Neural crest cell (in vitro differentiated cells): Measurements from ENCODE around the gene RAP1A. TPM values are rescaled to one million over a fixed set of nuclear protein-coding genes. Genes with fewer than 3 reads are reported as not detected.

Experiments
- DNase-seq: peaks from one replicate; pipeline ENCODE4 v3.0.0; 2021; ENCODE audit warnings: low read depth, mixed read lengths, low spot score
- H3K27ac Mint-ChIP-seq: one replicate; pipeline ENCODE4 v1.8.0; 2021; ENCODE audit warnings: mild to moderate bottlenecking, mixed read lengths; ENCODE audit not compliant: unreplicated experiment
- H3K27me3 Mint-ChIP-seq: 2 replicates; pipeline ENCODE4 v1.8.0; 2021; ENCODE audit warnings: low read depth, mild to moderate bottlenecking, mixed read lengths
- H3K36me3 Mint-ChIP-seq: 2 replicates; pipeline ENCODE4 v1.8.0; 2021; ENCODE audit warnings: low read depth, mild to moderate bottlenecking, mixed read lengths
- H3K4me1 Mint-ChIP-seq: 2 replicates; pipeline ENCODE4 v1.8.0; 2021; ENCODE audit warnings: mixed read lengths
- H3K4me3 Mint-ChIP-seq: one replicate; pipeline ENCODE4 v1.8.0; 2021; ENCODE audit warnings: mild to moderate bottlenecking, mixed read lengths
- H3K9me3 Mint-ChIP-seq: 2 replicates; pipeline ENCODE4 v1.8.0; 2021; ENCODE audit warnings: mixed read lengths
- total RNA-seq: library from RNA; stranded (reverse); gene quantifications from 2 replicates; pipeline ENCODE4 v1.2.1, GENCODE V29; 2021
- TF ChIP-seq, protein P1 (sequence below): fragments of 200-600 bp; sonication (generic); conservative IDR thresholded peaks from 2 replicates; pipeline ENCODE4 v1.5.0; 2021; ENCODE audit warnings: antibody characterized with exemption, mild to moderate bottlenecking

Gene RAP1A
- total RNA-seq, 1 donor from 2014 or later: 32.5 TPM

DNA sequence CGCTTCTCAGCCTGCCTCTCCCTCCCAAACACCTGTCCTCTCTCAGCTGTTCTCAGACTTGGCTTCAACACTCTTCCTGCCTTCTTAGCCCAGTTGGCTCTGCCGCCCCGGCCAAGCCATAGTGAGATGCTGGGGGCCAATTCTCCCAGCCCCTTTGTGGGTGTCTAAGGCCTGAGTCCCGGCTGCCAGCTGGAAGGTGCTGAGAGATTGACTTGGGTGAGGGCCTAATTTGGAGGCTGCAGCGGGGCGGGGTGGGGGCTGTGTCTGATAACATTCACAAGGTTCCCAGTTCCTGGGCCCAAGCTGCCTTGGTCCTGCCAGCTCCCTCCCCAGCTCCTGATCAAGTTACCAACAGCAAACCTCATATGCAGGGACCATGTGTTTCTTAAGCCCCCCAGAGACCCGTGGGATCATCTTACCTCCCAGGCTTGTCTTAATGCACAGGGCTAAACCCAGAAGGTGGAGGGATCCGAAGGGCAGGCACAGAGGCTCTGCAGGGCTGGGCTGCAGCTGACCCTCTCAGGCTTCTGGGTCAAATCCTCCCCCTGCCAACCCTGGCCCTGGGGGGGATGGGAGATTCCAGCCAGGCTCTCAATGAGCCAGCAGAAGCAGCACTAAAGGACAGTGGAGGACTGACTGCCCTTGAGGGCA, 109.8 kb downstream of the RAP1A start:
- H3K27ac Mint-ChIP-seq: no peak overlapping the region
- H3K4me1 Mint-ChIP-seq: peaks cover 29% of the 10 kb centered on the region
- TF ChIP-seq, protein P1, sequence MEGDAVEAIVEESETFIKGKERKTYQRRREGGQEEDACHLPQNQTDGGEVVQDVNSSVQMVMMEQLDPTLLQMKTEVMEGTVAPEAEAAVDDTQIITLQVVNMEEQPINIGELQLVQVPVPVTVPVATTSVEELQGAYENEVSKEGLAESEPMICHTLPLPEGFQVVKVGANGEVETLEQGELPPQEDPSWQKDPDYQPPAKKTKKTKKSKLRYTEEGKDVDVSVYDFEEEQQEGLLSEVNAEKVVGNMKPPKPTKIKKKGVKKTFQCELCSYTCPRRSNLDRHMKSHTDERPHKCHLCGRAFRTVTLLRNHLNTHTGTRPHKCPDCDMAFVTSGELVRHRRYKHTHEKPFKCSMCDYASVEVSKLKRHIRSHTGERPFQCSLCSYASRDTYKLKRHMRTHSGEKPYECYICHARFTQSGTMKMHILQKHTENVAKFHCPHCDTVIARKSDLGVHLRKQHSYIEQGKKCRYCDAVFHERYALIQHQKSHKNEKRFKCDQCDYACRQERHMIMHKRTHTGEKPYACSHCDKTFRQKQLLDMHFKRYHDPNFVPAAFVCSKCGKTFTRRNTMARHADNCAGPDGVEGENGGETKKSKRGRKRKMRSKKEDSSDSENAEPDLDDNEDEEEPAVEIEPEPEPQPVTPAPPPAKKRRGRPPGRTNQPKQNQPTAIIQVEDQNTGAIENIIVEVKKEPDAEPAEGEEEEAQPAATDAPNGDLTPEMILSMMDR: no peak
- no peaks in the 10 kb centered on the region for H3K36me3 Mint-ChIP-seq
- no peak for DNase-seq
- H3K4me3 Mint-ChIP-seq: no peak overlapping the region
- H3K9me3 Mint-ChIP-seq: no peaks in the 10 kb centered on the region
- peaks cover 2% of the 10 kb centered on the region for H3K27me3 Mint-ChIP-seq

DNA sequence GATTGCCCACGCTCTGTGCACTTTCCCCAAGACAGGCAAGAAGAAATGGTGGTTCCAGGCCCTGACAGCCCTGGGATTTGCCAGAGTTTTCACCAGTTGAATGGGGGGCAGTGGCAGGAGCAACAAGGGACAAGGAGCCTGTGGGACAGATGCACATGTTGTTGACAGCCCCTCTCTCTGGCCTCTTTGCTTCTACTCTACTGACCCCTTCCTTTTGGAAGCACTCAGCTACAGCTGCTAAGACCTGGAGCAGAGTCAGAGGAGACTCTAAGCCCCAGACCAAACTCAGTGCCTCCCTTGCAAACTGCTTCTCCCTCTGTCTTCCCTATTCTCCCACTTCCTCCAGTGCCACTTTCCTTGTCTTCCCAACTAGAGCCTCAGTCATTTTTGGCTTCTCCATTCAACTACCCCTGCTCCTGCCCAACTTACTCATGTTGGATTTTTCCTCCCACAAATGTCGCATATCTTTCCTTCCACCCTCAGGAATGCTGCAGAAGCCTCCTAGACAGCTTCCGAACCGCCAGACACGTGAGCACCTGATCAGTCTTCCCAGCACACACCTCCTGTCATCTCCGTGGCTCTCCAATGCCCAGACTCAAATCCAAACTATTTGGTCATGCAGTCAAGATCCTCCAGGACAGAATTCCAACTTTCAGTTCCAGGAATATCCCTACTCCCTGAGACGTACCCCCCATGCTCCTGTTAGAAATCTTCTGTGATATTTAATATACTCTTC, 110.5 kb downstream of the RAP1A start:
- no peaks in the 10 kb centered on the region for H3K9me3 Mint-ChIP-seq
- H3K4me1 Mint-ChIP-seq: peaks cover 24% of the 10 kb centered on the region
- H3K4me3 Mint-ChIP-seq: no peak overlapping the region
- H3K27me3 Mint-ChIP-seq: peaks cover 2% of the 10 kb centered on the region
- no peaks in the 10 kb centered on the region for H3K36me3 Mint-ChIP-seq
- peak overlapping the region; percentile 7 for H3K27ac Mint-ChIP-seq
- TF ChIP-seq, protein P1: no peak
- no peak for DNase-seq

DNA sequence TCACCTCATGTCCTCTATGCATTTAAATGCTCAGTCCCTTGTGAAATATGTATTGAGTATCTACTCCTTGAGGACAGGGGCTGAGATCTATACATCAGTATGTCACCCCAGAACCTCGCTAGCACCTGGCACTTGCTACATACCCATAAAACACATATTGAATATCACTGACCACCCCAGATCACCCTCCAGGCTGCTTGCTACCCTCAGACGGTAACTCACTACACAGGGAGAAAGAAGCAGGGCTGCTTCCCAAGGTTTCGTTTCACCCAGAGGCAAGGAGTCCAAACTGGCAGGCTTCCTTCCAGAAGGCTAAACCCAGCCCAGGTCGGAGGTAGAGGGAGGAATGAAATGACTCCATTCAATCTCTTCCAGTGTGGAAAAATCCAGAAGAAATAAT, 111.1 kb downstream of the RAP1A start:
- H3K4me1 Mint-ChIP-seq: peaks cover 21% of the 10 kb centered on the region

DNA sequence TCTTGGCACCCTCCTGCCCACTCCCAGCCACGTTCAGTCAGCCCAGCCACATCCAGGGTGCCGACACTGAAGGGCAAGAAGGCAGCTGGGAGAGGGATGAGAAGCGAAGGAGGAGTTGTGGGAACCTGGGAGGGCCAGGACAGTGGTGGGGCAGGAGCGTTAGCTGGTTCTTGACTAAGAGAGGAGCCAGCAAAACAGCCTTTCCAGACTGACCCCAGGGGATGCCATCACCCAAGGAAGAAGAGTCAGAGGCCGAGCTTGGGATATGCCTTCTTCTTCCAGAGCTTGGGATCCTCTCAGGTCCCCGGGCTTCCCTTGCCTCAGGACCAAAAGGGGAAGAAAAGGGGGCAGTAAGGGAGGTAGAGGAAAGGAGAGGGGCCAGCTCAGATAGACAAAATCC, 112.4 kb downstream of the RAP1A start:
- H3K4me1 Mint-ChIP-seq: peaks cover 21% of the 10 kb centered on the region
- no peak for DNase-seq
- peak overlapping the region; percentile 23 for H3K27ac Mint-ChIP-seq
- H3K27me3 Mint-ChIP-seq: peaks cover 2% of the 10 kb centered on the region
- no peak overlapping the region for H3K4me3 Mint-ChIP-seq
- H3K9me3 Mint-ChIP-seq: no peaks in the 10 kb centered on the region
- TF ChIP-seq, protein P1: no peak
- no peaks in the 10 kb centered on the region for H3K36me3 Mint-ChIP-seq

More for the DNA sequence above, 111.1 kb downstream of the RAP1A start:
- TF ChIP-seq, protein P1: no peak
- Mint-ChIP-seq H3K9me3 (no peaks in the 10 kb centered on the region), H3K4me3 (no peak overlapping the region), H3K36me3 (no peaks in the 10 kb centered on the region), H3K27me3 (peaks cover 2% of the 10 kb centered on the region), H3K27ac (no peak overlapping the region)
- DNase-seq: no peak

DNA sequence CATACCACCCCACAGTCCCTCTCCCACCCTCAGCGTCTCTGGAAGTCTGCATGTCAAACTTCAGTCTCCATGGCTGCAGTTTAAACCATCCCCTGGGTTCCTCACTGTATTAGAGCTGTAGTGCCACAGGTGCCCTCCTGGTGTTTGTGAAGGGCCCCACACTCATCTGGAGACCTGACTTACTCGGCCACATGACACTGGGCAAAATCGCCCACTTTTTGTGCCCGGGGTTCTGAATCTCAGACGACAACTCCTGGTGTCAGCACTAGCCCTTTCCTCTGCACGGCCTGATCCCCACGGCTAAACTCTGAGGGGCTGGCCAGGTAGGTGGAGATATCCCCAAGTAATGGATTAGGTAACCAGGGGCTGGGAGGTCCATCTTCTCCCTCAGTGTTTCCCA, 113.1 kb downstream of the RAP1A start:
- peaks cover 28% of the 10 kb centered on the region for H3K4me1 Mint-ChIP-seq
- no peak for DNase-seq
- TF ChIP-seq, protein P1: no peak
- no peaks in the 10 kb centered on the region for H3K36me3 Mint-ChIP-seq
- peaks cover 2% of the 10 kb centered on the region for H3K27me3 Mint-ChIP-seq
- H3K9me3 Mint-ChIP-seq: no peaks in the 10 kb centered on the region
- H3K27ac Mint-ChIP-seq: peak overlapping the region; percentile 65
- H3K4me3 Mint-ChIP-seq: no peak overlapping the region
